H9 (cell line): ENCODE data around the gene PCNX4. TPM values are rescaled to one million over a fixed set of nuclear protein-coding genes. Genes with fewer than 3 reads are reported as not detected.

ENCODE experiments used
- DNase-seq: peaks from one replicate; pipeline ENCODE4 v3.0.0-alpha.2; 2017
- H2AFZ ChIP-seq: one replicate; pipeline ENCODE4 v1.6.1; 2013; ENCODE audit warnings: mild to moderate bottlenecking, low read length, control low read depth, moderate library complexity
- H2AK5ac ChIP-seq: 2 replicates; pipeline ENCODE4 v1.6.1; 2013; ENCODE audit warnings: low read length, control low read depth, mixed read lengths; ENCODE audit not compliant: insufficient read length
- H2BK120ac ChIP-seq: one replicate; pipeline ENCODE4 v1.6.1; 2013; ENCODE audit warnings: low read depth, mild to moderate bottlenecking, low read length, control low read depth, inconsistent platforms; ENCODE audit not compliant: poor library complexity, severe bottlenecking
- H2BK12ac ChIP-seq: 2 replicates; pipeline ENCODE4 v1.6.1; 2013; ENCODE audit warnings: low read length, control low read depth, mixed read lengths, low read depth; ENCODE audit not compliant: insufficient read length
- H2BK15ac ChIP-seq: 2 replicates; pipeline ENCODE4 v1.6.1; 2013; ENCODE audit warnings: low read depth, low read length, control low read depth
- H2BK20ac ChIP-seq: one replicate; pipeline ENCODE4 v1.6.1; 2013; ENCODE audit warnings: low read depth, mild to moderate bottlenecking, low read length, control low read depth, inconsistent platforms; ENCODE audit not compliant: poor library complexity, severe bottlenecking
- H2BK5ac ChIP-seq: 2 replicates; pipeline ENCODE4 v1.6.1; 2013; ENCODE audit warnings: low read length, control low read depth, mixed read lengths; ENCODE audit not compliant: insufficient read length
- H3K14ac ChIP-seq: 2 replicates; pipeline ENCODE4 v1.6.1; 2013; ENCODE audit warnings: low read length, control low read depth; ENCODE audit not compliant: insufficient read depth
- H3K18ac ChIP-seq: 2 replicates; pipeline ENCODE4 v1.6.1; 2013; ENCODE audit warnings: low read depth, mild to moderate bottlenecking, mixed read lengths, low read length, control low read depth; ENCODE audit not compliant: insufficient read length
- H3K23ac ChIP-seq: 2 replicates; pipeline ENCODE4 v1.6.1; 2013; ENCODE audit warnings: low read length, control low read depth, mixed read lengths, low read depth; ENCODE audit not compliant: insufficient read length
- H3K23me2 ChIP-seq: 2 replicates; pipeline ENCODE4 v1.6.1; 2013; ENCODE audit warnings: low read depth, mild to moderate bottlenecking, mixed read lengths, low read length, control low read depth; ENCODE audit not compliant: insufficient read length, poor library complexity, severe bottlenecking
- H3K27ac ChIP-seq: 2 replicates; pipeline ENCODE4 v1.5.1; 2013; ENCODE audit warnings: low read length, control low read depth, mixed read lengths, low read depth; ENCODE audit not compliant: insufficient read length
- H3K27me3 ChIP-seq: 2 replicates; pipeline ENCODE4 v1.6.1; 2013; ENCODE audit warnings: low read length, control low read depth, inconsistent platforms; ENCODE audit not compliant: insufficient read depth
- H3K4ac ChIP-seq: 2 replicates; pipeline ENCODE4 v1.6.1; 2013; ENCODE audit warnings: low read depth, mild to moderate bottlenecking, control low read depth, inconsistent platforms, low read length, moderate library complexity
- H3K4me1 ChIP-seq: 2 replicates; pipeline ENCODE4 v1.6.1; 2013; ENCODE audit warnings: low read length, control low read depth, inconsistent platforms; ENCODE audit not compliant: insufficient read depth
- H3K4me2 ChIP-seq: 2 replicates; pipeline ENCODE4 v1.6.1; 2013; ENCODE audit warnings: low read length, control low read depth, mixed read lengths; ENCODE audit not compliant: insufficient read length, insufficient read depth
- H3K56ac ChIP-seq: 2 replicates; pipeline ENCODE4 v1.6.1; 2013; ENCODE audit warnings: low read depth, mild to moderate bottlenecking, mixed read lengths, low read length, control low read depth; ENCODE audit not compliant: insufficient read length
- H3K79me1 ChIP-seq: 2 replicates; pipeline ENCODE4 v1.6.1; 2013; ENCODE audit warnings: low read depth, mild to moderate bottlenecking, moderate library complexity, low read length, control low read depth, inconsistent platforms; ENCODE audit not compliant: insufficient read depth, poor library complexity, severe bottlenecking
- H3K79me2 ChIP-seq: 2 replicates; pipeline ENCODE4 v1.6.1; 2013; ENCODE audit warnings: low read length, control low read depth, inconsistent platforms; ENCODE audit not compliant: insufficient read depth
- H3K9ac ChIP-seq: 2 replicates; pipeline ENCODE4 v1.6.1; 2013; ENCODE audit warnings: low read length, control low read depth, mixed read lengths; ENCODE audit not compliant: insufficient read length; ENCODE audit errors: extremely low read depth
- H3K9me3 ChIP-seq: one replicate; pipeline ENCODE4 v1.6.1; 2013; ENCODE audit warnings: low read depth, low read length, inconsistent platforms; ENCODE audit not compliant: control insufficient read depth
- H3T11ph ChIP-seq: one replicate; pipeline ENCODE4 v1.6.1; 2013; ENCODE audit warnings: mild to moderate bottlenecking, low read length, control low read depth, inconsistent platforms
- H4K20me1 ChIP-seq: one replicate; pipeline ENCODE4 v1.6.1; 2013; ENCODE audit not compliant: control insufficient read depth, insufficient read length, insufficient read depth
- H4K5ac ChIP-seq: 2 replicates; pipeline ENCODE4 v1.6.1; 2013; ENCODE audit warnings: low read depth, mild to moderate bottlenecking, mixed read lengths, low read length, control low read depth; ENCODE audit not compliant: insufficient read length
- H4K8ac ChIP-seq: replicated peaks from 2 replicates; pipeline ENCODE4 v1.6.1; 2013; ENCODE audit warnings: low read length, control low read depth, mixed read lengths, low read depth; ENCODE audit not compliant: insufficient read length
- H4K91ac ChIP-seq: 2 replicates; pipeline ENCODE4 v1.6.1; 2013; ENCODE audit warnings: low read depth, mild to moderate bottlenecking, moderate library complexity, mixed read lengths, low read length, control low read depth; ENCODE audit not compliant: insufficient read length
- H3K27ac Mint-ChIP-seq, 3 experiments: 2 replicates in 2 of 3; 3 replicates in 1 of 3; pipeline ENCODE4 v1.8.0; 2020 to 2021; ENCODE audit warnings: mixed read lengths in 3 of 3, mild to moderate bottlenecking in 1 of 3, moderate library complexity in 1 of 3
- H3K27me3 Mint-ChIP-seq: 2 replicates; pipeline ENCODE4 v1.8.0; 2021; ENCODE audit warnings: low read depth, mild to moderate bottlenecking, moderate library complexity, mixed read lengths
- H3K36me3 Mint-ChIP-seq, 3 experiments: 2 replicates in 2 of 3; 3 replicates in 1 of 3; pipeline ENCODE4 v1.8.0; 2020 to 2021; ENCODE audit warnings: low read depth in 3 of 3, mixed read lengths in 3 of 3; ENCODE audit not compliant: insufficient read depth in 1 of 3
- H3K4me1 Mint-ChIP-seq, 2 experiments: 2 replicates each; pipeline ENCODE4 v1.8.0; 2020; ENCODE audit warnings: mixed read lengths in 2 of 2
- H3K4me3 Mint-ChIP-seq, 2 experiments: 2 replicates in 1 of 2; 3 replicates in 1 of 2; pipeline ENCODE4 v1.8.0; 2020 to 2021; ENCODE audit warnings: mild to moderate bottlenecking in 2 of 2, mixed read lengths in 2 of 2, moderate library complexity in 1 of 2
- H3K9me3 Mint-ChIP-seq, 2 experiments: 2 replicates in 1 of 2; 3 replicates in 1 of 2; pipeline ENCODE4 v1.8.0; 2020; ENCODE audit warnings: mild to moderate bottlenecking in 2 of 2, mixed read lengths in 2 of 2, moderate library complexity in 1 of 2
- WGBS: extraction: QIAGEN DNeasy Blood & Tissue Kit; methylation state at CpG from one replicate; pipeline ENCODE4 v1.1.7; 2013; ENCODE audit warnings: missing lambda C conversion rate, low lambda C conversion rate, mixed read lengths; ENCODE audit not compliant: insufficient read length; ENCODE audit errors: extremely low coverage; 5-methylcytosine and 5-hydroxymethylcytosine counted together
- total RNA-seq: library from RNA; stranded (reverse); gene quantifications from 2 replicates; pipeline ENCODE4 v1.2.1, GENCODE V29; 2021
- TF ChIP-seq, protein P1 (sequence below): fragments of 200-600 bp; sonication (generic); conservative IDR thresholded peaks from 3 replicates; pipeline ENCODE4 v1.8.0; 2021; ENCODE audit warnings: antibody characterized with exemption, mild to moderate bottlenecking

The PCNX4 gene
- total RNA-seq, 1 experiment from 2014 or later, result 40.0 TPM

- TF ChIP-seq, protein P1, sequence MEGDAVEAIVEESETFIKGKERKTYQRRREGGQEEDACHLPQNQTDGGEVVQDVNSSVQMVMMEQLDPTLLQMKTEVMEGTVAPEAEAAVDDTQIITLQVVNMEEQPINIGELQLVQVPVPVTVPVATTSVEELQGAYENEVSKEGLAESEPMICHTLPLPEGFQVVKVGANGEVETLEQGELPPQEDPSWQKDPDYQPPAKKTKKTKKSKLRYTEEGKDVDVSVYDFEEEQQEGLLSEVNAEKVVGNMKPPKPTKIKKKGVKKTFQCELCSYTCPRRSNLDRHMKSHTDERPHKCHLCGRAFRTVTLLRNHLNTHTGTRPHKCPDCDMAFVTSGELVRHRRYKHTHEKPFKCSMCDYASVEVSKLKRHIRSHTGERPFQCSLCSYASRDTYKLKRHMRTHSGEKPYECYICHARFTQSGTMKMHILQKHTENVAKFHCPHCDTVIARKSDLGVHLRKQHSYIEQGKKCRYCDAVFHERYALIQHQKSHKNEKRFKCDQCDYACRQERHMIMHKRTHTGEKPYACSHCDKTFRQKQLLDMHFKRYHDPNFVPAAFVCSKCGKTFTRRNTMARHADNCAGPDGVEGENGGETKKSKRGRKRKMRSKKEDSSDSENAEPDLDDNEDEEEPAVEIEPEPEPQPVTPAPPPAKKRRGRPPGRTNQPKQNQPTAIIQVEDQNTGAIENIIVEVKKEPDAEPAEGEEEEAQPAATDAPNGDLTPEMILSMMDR, result no peak
- Histone ChIP-seq H2BK15ac (no peak overlapping the region), H2AK5ac (no peak overlapping the region), H3K18ac (no peak overlapping the region), H3K4me2 (no peak overlapping the region), H3K23me2 (no peaks in the 10 kb centered on the region), H3K79me1 (no peaks in the 10 kb centered on the region), H3K9me3 (no peaks in the 10 kb centered on the region), H3K79me2 (no peaks in the 10 kb centered on the region), H4K91ac (no peak overlapping the region), H3K56ac (no peak overlapping the region), H3K9ac (no peak overlapping the region), H2BK20ac (no peak overlapping the region), H3K14ac (no peak overlapping the region), H2BK120ac (no peak overlapping the region), H3K27me3 (no peaks in the 10 kb centered on the region), H3K23ac (no peak overlapping the region), H2BK5ac (no peak overlapping the region), H4K8ac (no peak overlapping the region), H4K20me1 (no peaks in the 10 kb centered on the region), H4K5ac (no peak overlapping the region), H3K4me1 (no peaks in the 10 kb centered on the region), H3K4ac (no peak overlapping the region), H3T11ph (no peak overlapping the region), H2BK12ac (no peak overlapping the region), H2AFZ (no peak overlapping the region), H3K27ac (no peak overlapping the region)
- Mint-ChIP-seq H3K27ac (no peak overlapping the region), H3K27me3 (no peaks in the 10 kb centered on the region), H3K4me3 (no peak overlapping the region), H3K9me3 (no peaks in the 10 kb centered on the region), H3K4me1 (no peaks in the 10 kb centered on the region), H3K36me3 (peaks cover 7 to 32% (median 28%) of the 10 kb centered on the region in 3 experiments; a peak in 6 of 7 replicates)
- DNase-seq, result no peak
- no CpG with 5 or more reads among the region's 4 CpGs for WGBS
Observed at GRCh38 chr14:60116181-60116580, 24.5 kb downstream of the PCNX4 start.
